ENCODE measurements around the gene GNLY. TPM values are rescaled to one million over a fixed set of nuclear protein-coding genes. Genes with fewer than 3 reads are reported as not detected.

Gene GNLY
- polyA plus RNA-seq, 1 of the 3 experiments (the other 2 are of a cell fraction) = not detected

DNA sequence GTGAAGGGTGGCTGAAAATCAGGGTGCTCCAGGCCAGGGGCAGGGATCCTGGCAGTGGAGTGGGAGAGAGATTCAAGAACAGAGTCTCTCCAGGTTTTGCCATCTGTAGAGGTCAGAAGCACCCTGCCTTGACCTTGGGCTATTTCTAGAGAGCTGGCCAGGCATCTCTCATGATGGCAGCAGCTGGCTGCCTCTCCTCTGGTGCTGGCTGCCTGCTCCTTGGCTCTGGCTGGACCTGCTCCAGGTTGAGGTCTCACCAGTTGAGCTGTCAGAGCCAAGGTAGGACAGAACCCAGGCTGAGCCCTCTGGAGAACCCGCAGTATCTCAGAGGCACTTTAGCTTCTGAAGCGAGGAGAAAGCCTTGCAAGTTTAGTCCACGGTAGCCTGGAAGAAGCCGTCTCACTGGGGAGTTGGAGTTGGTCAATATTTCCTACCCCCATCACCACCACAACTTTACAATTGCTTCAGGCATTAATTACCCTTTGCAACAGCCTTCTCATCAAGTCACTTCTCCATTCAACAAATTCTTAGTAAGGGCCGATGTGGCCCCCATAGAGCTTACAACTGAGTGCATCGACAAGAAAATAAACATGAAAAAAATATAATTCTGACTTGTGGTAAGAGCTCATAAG is 25.6 kb downstream of the GNLY start:
- Histone ChIP-seq H2AFZ (ENCODE audit: low read depth) (no peak overlapping the region), H3K27ac (ENCODE audit: low read depth in 2 of 2, low read length in 1 of 2) (no peak overlapping the region; a peak in 1 of 4 replicates), H3K4me3 (ENCODE audit: low read depth in 2 of 2, low read length in 1 of 2) (no peak overlapping the region), H3K4me2 (no peak overlapping the region), H3K36me3 (replicated peaks in 1 of 2; ENCODE audit: control insufficient read depth in 1 of 2, insufficient read depth in 2 of 2, low read length in 1 of 2) (no peaks in the 10 kb centered on the region), H4K20me1 (ENCODE audit: insufficient read depth) (no peaks in the 10 kb centered on the region), H3K4me1 (ENCODE audit: control insufficient read depth in 1 of 2, insufficient read depth in 2 of 2, low read depth in 1 of 2, low read length in 1 of 2) (peaks cover 12 to 32% of the 10 kb centered on the region in 2 experiments; a peak in 3 of 4 replicates), H3K27me3 (ENCODE audit: insufficient read depth) (no peaks in the 10 kb centered on the region), H3K9me3 (no peaks in the 10 kb centered on the region), H3F3A (replicated peaks; ENCODE audit: insufficient read depth) (peaks cover 12% of the 10 kb centered on the region), H3K9ac (no peak overlapping the region), H3K79me2 (ENCODE audit: insufficient read depth) (no peaks in the 10 kb centered on the region), H3K9me2 (no peaks in the 10 kb centered on the region)
- 84% methylated on average over 3 of the region's 6 CpGs for WGBS (ENCODE audit: low lambda C conversion rate)
- ChIA-PET POLR2A (interaction anchor here (0.6 kb wide), 1 partner anchor 22 kb away, joined by 3 read pairs; no protein-coding TSS in a partner anchor), CTCF (interaction anchor here (1.0 to 8.6 kb wide), 11 partner anchors 9 to 168 kb away, joined by 3 to 101 read pairs (median 11); no protein-coding TSS in a partner anchor)
- DNase-seq = no peak
- TF ChIP-seq NRF1 (IDR thresholded peaks at IDR 0.05; ENCODE audit: low read depth, low read length) = no peak
- no peak for TF ChIP-seq TCF12 (IDR thresholded peaks at IDR 0.05)
- no peak for TF ChIP-seq RAD21 (IDR thresholded peaks at IDR 0.05; ENCODE audit: low read length)
- TF ChIP-seq RFX5 (IDR thresholded peaks at IDR 0.05; ENCODE audit: low read length) = no peak
- TF ChIP-seq, protein P1, sequence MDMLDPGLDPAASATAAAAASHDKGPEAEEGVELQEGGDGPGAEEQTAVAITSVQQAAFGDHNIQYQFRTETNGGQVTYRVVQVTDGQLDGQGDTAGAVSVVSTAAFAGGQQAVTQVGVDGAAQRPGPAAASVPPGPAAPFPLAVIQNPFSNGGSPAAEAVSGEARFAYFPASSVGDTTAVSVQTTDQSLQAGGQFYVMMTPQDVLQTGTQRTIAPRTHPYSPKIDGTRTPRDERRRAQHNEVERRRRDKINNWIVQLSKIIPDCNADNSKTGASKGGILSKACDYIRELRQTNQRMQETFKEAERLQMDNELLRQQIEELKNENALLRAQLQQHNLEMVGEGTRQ (IDR thresholded peaks at IDR 0.05; ENCODE audit: borderline replicate concordance, low read depth, low read length) = no peak
- TF ChIP-seq, protein P2, sequence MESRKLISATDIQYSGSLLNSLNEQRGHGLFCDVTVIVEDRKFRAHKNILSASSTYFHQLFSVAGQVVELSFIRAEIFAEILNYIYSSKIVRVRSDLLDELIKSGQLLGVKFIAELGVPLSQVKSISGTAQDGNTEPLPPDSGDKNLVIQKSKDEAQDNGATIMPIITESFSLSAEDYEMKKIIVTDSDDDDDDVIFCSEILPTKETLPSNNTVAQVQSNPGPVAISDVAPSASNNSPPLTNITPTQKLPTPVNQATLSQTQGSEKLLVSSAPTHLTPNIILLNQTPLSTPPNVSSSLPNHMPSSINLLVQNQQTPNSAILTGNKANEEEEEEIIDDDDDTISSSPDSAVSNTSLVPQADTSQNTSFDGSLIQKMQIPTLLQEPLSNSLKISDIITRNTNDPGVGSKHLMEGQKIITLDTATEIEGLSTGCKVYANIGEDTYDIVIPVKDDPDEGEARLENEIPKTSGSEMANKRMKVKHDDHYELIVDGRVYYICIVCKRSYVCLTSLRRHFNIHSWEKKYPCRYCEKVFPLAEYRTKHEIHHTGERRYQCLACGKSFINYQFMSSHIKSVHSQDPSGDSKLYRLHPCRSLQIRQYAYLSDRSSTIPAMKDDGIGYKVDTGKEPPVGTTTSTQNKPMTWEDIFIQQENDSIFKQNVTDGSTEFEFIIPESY (IDR thresholded peaks at IDR 0.05; ENCODE audit: borderline replicate concordance, low read depth) = no peak
- TF ChIP-seq EP300 (IDR thresholded peaks at IDR 0.05; ENCODE audit: borderline replicate concordance in 1 of 2, low read depth in 1 of 2, low read length in 1 of 2) = no peak
- no peak for TF ChIP-seq SMC3 (IDR thresholded peaks at IDR 0.05; ENCODE audit: low read depth, low read length)
- TF ChIP-seq NFIC (IDR thresholded peaks at IDR 0.05; ENCODE audit: borderline replicate concordance) = no peak
- TF ChIP-seq, protein P3, sequence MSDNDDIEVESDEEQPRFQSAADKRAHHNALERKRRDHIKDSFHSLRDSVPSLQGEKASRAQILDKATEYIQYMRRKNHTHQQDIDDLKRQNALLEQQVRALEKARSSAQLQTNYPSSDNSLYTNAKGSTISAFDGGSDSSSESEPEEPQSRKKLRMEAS (IDR thresholded peaks at IDR 0.05; ENCODE audit: low read depth) = no peak
- no peak for TF ChIP-seq SIN3A (IDR thresholded peaks at IDR 0.05; ENCODE audit: borderline replicate concordance, low read depth, low read length)
- no peak for TF ChIP-seq FOXJ3 (CRISPR knock-in tag; IDR thresholded peaks at IDR 0.05)
- TF ChIP-seq GABPA (IDR thresholded peaks at IDR 0.05; ENCODE audit: low read depth) = no peak
- TF ChIP-seq FOSL2 (IDR thresholded peaks at IDR 0.05; ENCODE audit: borderline replicate concordance, low read depth) = no peak
- TF ChIP-seq ELF1 (IDR thresholded peaks at IDR 0.05) = no peak
- no peak for TF ChIP-seq YY1 (IDR thresholded peaks at IDR 0.05; ENCODE audit: low read depth)
- TF ChIP-seq, protein P4, sequence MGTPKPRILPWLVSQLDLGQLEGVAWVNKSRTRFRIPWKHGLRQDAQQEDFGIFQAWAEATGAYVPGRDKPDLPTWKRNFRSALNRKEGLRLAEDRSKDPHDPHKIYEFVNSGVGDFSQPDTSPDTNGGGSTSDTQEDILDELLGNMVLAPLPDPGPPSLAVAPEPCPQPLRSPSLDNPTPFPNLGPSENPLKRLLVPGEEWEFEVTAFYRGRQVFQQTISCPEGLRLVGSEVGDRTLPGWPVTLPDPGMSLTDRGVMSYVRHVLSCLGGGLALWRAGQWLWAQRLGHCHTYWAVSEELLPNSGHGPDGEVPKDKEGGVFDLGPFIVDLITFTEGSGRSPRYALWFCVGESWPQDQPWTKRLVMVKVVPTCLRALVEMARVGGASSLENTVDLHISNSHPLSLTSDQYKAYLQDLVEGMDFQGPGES (IDR thresholded peaks at IDR 0.05; ENCODE audit: low read depth, low read length) = no peak
